OCI-LY7 (cell line): ENCODE data around the gene ACACA. TPM values are rescaled to one million over a fixed set of nuclear protein-coding genes. Genes with fewer than 3 reads are reported as not detected.

ENCODE experiments used
- BruUV-seq: library from RNA; stranded (reverse); fragments of 400-500 nt; replicated peaks from 2 replicates; lab custom pipeline; 2021; lab: Mats Ljungman, UMichigan
- CTCF ChIA-PET: fragments of 300-600 bp; sonication (Branson Sonifier 250); formaldehyde crosslinking; loops from one replicate; lab custom pipeline; 2022; ENCODE audit warnings: antibody characterized with exemption; ENCODE audit not compliant: unreplicated experiment; lab: Charles Lee
- POLR2A ChIA-PET: fragments of 300-600 bp; sonication (Branson Sonifier 250); formaldehyde crosslinking; loops from one replicate; lab custom pipeline; 2022; ENCODE audit warnings: antibody characterized with exemption; lab: Charles Lee
- DNase-seq: peaks from one replicate; pipeline ENCODE4 v3.0.0-alpha.2; 2015; ENCODE audit warnings: low spot score
- H2AFZ ChIP-seq: fragments of 200-600 bp; sonication (generic), shearing (Covaris generic); 2 replicates; pipeline ENCODE4 v1.6.1; 2014; ENCODE audit warnings: mild to moderate bottlenecking, antibody characterized with exemption, low read length, moderate library complexity
- H3K27ac ChIP-seq: fragments of 200-600 bp; sonication (generic); 2 replicates; pipeline ENCODE4 v1.5.1; 2014; ENCODE audit warnings: mixed run types, low read depth, mild to moderate bottlenecking, moderate library complexity, low read length, inconsistent platforms; ENCODE audit not compliant: poor library complexity, severe bottlenecking
- H3K36me3 ChIP-seq: fragments of 200-600 bp; sonication (generic); 2 replicates; pipeline ENCODE4 v1.6.1; 2014; ENCODE audit warnings: mild to moderate bottlenecking, antibody characterized with exemption, low read length, moderate library complexity, mixed read lengths; ENCODE audit not compliant: insufficient read depth
- H3K4me1 ChIP-seq: fragments of 200-600 bp; sonication (generic); 2 replicates; pipeline ENCODE4 v1.5.1; 2014; ENCODE audit warnings: mild to moderate bottlenecking, low read length; ENCODE audit not compliant: insufficient read depth, poor library complexity, severe bottlenecking
- H3K4me2 ChIP-seq: fragments of 200-600 bp; sonication (generic); 2 replicates; pipeline ENCODE4 v1.6.1; 2014; ENCODE audit warnings: mild to moderate bottlenecking, low read length
- H3K4me3 ChIP-seq: fragments of 200-600 bp; sonication (generic); 2 replicates; pipeline ENCODE4 v1.5.1; 2014; ENCODE audit warnings: mild to moderate bottlenecking, low read depth, low read length; ENCODE audit not compliant: poor library complexity, severe bottlenecking
- H3K79me2 ChIP-seq: fragments of 200-600 bp; sonication (generic); 2 replicates; pipeline ENCODE4 v1.6.1; 2016; ENCODE audit warnings: low read depth, mild to moderate bottlenecking, low read length, moderate library complexity, mixed read lengths; ENCODE audit not compliant: insufficient read depth
- H3K9me2 ChIP-seq: fragments of 200-600 bp; sonication (generic); 2 replicates; pipeline ENCODE4 v1.6.1; 2016; ENCODE audit warnings: mild to moderate bottlenecking, low read length, mixed read lengths; ENCODE audit not compliant: insufficient read depth
- H3K9me3 ChIP-seq: fragments of 200-600 bp; sonication (generic); 2 replicates; pipeline ENCODE4 v1.6.1; 2014; ENCODE audit warnings: mild to moderate bottlenecking, mixed run types, low read length, mixed read lengths
- H4K20me1 ChIP-seq: fragments of 200-600 bp; sonication (generic); 2 replicates; pipeline ENCODE4 v1.6.1; 2014; ENCODE audit warnings: mild to moderate bottlenecking, antibody characterized with exemption, low read length, moderate library complexity, mixed read lengths; ENCODE audit not compliant: insufficient read depth
- CTCF ChIP-seq: fragments of 200-600 bp; sonication (generic); conservative IDR thresholded peaks from 2 replicates; pipeline ENCODE4 v1.5.1; 2014; ENCODE audit warnings: mild to moderate bottlenecking, antibody characterized with exemption, low read length, moderate library complexity, mixed read lengths
- EZH2phosphoT487 ChIP-seq: fragments of 200-600 bp; sonication (generic); IDR thresholded peaks from 2 replicates; pipeline ENCODE4 v1.6.1; 2018; ENCODE audit warnings: low read depth, borderline replicate concordance, mild to moderate bottlenecking, mixed run types, antibody characterized with exemption, low read length, moderate library complexity, mixed read lengths
- intact Hi-C: fragments of 100-400 bp; cut with micrococcal nuclease; formaldehyde crosslinking; loops from one replicate; pipeline ENCODE4 v1.10.0; 2022; ENCODE audit not compliant: unreplicated experiment
- total RNA-seq, 2 experiments: library from RNA; depleted of rRNA in 1 of 2; stranded (reverse); fragments of >200 nt in 1 of 2; shearing (Covaris generic) in 1 of 2; gene quantifications; 2 replicates each; pipeline ENCODE4 v1.2.3, GENCODE V29; 2014 to 2022

Gene ACACA
- total RNA-seq, 2 experiments from 2014 or later = 32.1 to 98.3 TPM

GRCh38 chr17:37240381-37240780, 166.3 kb downstream of the ACACA start:
- ChIA-PET POLR2A (interaction anchor here (0.5 to 1.4 kb wide), 2 partner anchors 15 to 30 kb away, joined by 3 to 7 read pairs; no protein-coding TSS in a partner anchor), CTCF (no interaction called here)
- H3K4me1 ChIP-seq = no peaks in the 10 kb centered on the region
- TF ChIP-seq CTCF = no peak
- TF ChIP-seq EZH2phosphoT487 = no peak
- no peak overlapping the region for H3K4me2 ChIP-seq
- no peak for DNase-seq
- H3K4me3 ChIP-seq = no peak overlapping the region
- H3K36me3 ChIP-seq = peaks cover 90% of the 10 kb centered on the region
- no peaks in the 10 kb centered on the region for H3K9me3 ChIP-seq
- H4K20me1 ChIP-seq = no peaks in the 10 kb centered on the region
- no peak overlapping the region for H3K27ac ChIP-seq
- intact Hi-C loops = loop anchor here (10.0 kb wide), 1 partner anchor 134 kb away; the partner anchor contains the start of gene C17orf78
- no TSS peak for BruUV-seq
- H3K79me2 ChIP-seq = no peaks in the 10 kb centered on the region
- no peaks in the 10 kb centered on the region for H3K9me2 ChIP-seq
- no peak overlapping the region for H2AFZ ChIP-seq

GRCh38 chr17:37239690-37240334, 166.8 kb downstream of the ACACA start:
- H2AFZ ChIP-seq = no peak overlapping the region
- H3K9me2 ChIP-seq = no peaks in the 10 kb centered on the region
- no peak overlapping the region for H3K4me3 ChIP-seq
- ChIA-PET POLR2A (interaction anchor here (0.5 to 1.4 kb wide), 3 partner anchors 15 to 29 kb away, joined by 3 to 7 read pairs (median 3); no protein-coding TSS in a partner anchor), CTCF (no interaction called here)
- peaks cover 89% of the 10 kb centered on the region for H3K36me3 ChIP-seq
- no peaks in the 10 kb centered on the region for H3K79me2 ChIP-seq
- intact Hi-C loops = loop anchor here (2.0 to 10.0 kb wide), 2 partner anchors 135 to 611 kb away; partner anchors contain the start of gene C17orf78
- TF ChIP-seq EZH2phosphoT487 (no peak), CTCF (peak; percentile 90)
- no peaks in the 10 kb centered on the region for H4K20me1 ChIP-seq
- no peak overlapping the region for H3K4me2 ChIP-seq
- no peaks in the 10 kb centered on the region for H3K4me1 ChIP-seq
- BruUV-seq = no TSS peak
- no peak overlapping the region for H3K27ac ChIP-seq
- no peaks in the 10 kb centered on the region for H3K9me3 ChIP-seq
- peak; percentile 39 for DNase-seq

DNA sequence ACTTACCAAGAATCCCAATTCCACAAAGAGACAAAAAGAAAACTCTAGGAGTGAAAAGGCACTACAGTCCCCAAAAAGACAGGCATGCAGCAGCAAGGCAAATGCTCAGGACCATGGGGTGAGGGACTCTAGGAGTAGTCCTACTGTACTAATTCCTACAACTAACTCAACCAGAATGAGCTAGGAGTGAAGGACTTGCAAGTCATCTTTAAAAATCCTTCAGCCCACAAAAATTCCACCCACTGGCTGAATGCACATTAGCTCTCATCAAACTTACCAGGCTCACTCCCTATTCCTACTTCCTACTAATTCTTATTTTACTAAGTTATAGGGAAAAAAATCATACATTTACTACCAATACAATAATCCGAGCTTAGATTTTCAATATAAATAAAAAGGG, 172.5 kb downstream of the ACACA start:
- Histone ChIP-seq H3K4me2 (no peak overlapping the region), H3K4me1 (no peaks in the 10 kb centered on the region), H2AFZ (no peak overlapping the region), H4K20me1 (no peaks in the 10 kb centered on the region), H3K36me3 (peaks cover 87% of the 10 kb centered on the region), H3K9me3 (no peaks in the 10 kb centered on the region), H3K27ac (no peak overlapping the region), H3K4me3 (no peak overlapping the region), H3K79me2 (no peaks in the 10 kb centered on the region), H3K9me2 (no peaks in the 10 kb centered on the region)
- intact Hi-C loops = no loop called here
- DNase-seq = no peak
- CTCF ChIA-PET = no interaction called here
- BruUV-seq = no TSS peak
- no peak for TF ChIP-seq CTCF
- no peak for TF ChIP-seq EZH2phosphoT487
- POLR2A ChIA-PET = no interaction called here
